ENCODE results near the gene EME1.

Gene EME1

GRCh38 chr17:50379351-50380132 is 6.5 kb downstream of the EME1 start:
- H3K79me2 ChIP-seq (ENCODE audit: insufficient read depth, low read length) = no peaks in the 10 kb centered on the region
- H3K9me2 ChIP-seq (ENCODE audit: low read depth, low read length) = no peaks in the 10 kb centered on the region
- H3K4me1 ChIP-seq (ENCODE audit: insufficient read depth, low read length, severe bottlenecking) = no peaks in the 10 kb centered on the region
- TF ChIP-seq, protein P1, sequence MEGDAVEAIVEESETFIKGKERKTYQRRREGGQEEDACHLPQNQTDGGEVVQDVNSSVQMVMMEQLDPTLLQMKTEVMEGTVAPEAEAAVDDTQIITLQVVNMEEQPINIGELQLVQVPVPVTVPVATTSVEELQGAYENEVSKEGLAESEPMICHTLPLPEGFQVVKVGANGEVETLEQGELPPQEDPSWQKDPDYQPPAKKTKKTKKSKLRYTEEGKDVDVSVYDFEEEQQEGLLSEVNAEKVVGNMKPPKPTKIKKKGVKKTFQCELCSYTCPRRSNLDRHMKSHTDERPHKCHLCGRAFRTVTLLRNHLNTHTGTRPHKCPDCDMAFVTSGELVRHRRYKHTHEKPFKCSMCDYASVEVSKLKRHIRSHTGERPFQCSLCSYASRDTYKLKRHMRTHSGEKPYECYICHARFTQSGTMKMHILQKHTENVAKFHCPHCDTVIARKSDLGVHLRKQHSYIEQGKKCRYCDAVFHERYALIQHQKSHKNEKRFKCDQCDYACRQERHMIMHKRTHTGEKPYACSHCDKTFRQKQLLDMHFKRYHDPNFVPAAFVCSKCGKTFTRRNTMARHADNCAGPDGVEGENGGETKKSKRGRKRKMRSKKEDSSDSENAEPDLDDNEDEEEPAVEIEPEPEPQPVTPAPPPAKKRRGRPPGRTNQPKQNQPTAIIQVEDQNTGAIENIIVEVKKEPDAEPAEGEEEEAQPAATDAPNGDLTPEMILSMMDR (IDR thresholded peaks at IDR 0.05; ENCODE audit: low read length) = no peak
- no peak for TF ChIP-seq EZH2 (IDR thresholded peaks at IDR 0.05; ENCODE audit: borderline replicate concordance, low read length)
- no peak overlapping the region for H3K27ac ChIP-seq (ENCODE audit: low read depth, low read length, poor library complexity, severe bottlenecking)
- no peaks in the 10 kb centered on the region for H3K27me3 ChIP-seq (ENCODE audit: insufficient read depth, low read length)
- H3K9me3 ChIP-seq (ENCODE audit: low read length) = no peaks in the 10 kb centered on the region
- peaks cover 62% of the 10 kb centered on the region for H3K36me3 ChIP-seq (ENCODE audit: insufficient read depth, low read length)
- H3K9ac ChIP-seq (ENCODE audit: low read length) = no peak overlapping the region
- no peak overlapping the region for H2AFZ ChIP-seq (ENCODE audit: low read length)
- H3F3A ChIP-seq (ENCODE audit: insufficient read depth, low read length) = no peaks in the 10 kb centered on the region
- no peak overlapping the region for H3K4me2 ChIP-seq (ENCODE audit: low read length)
- H4K20me1 ChIP-seq (ENCODE audit: insufficient read depth, low read length) = no peaks in the 10 kb centered on the region
- H3K4me3 ChIP-seq (ENCODE audit: low read depth, low read length, poor library complexity, severe bottlenecking) = no peak overlapping the region

GRCh38 chr17:50380369-50381259 is 7.6 kb downstream of the EME1 start:
- Histone ChIP-seq H3K36me3 (ENCODE audit: insufficient read depth, low read length) (peaks cover 72% of the 10 kb centered on the region), H2AFZ (ENCODE audit: low read length) (no peak overlapping the region), H3K4me1 (ENCODE audit: insufficient read depth, low read length, severe bottlenecking) (no peaks in the 10 kb centered on the region), H3K4me2 (ENCODE audit: low read length) (no peak overlapping the region), H3K79me2 (ENCODE audit: insufficient read depth, low read length) (no peaks in the 10 kb centered on the region), H3K4me3 (ENCODE audit: low read depth, low read length, poor library complexity, severe bottlenecking) (no peak overlapping the region), H3K27me3 (ENCODE audit: insufficient read depth, low read length) (no peaks in the 10 kb centered on the region), H3K9me2 (ENCODE audit: low read depth, low read length) (no peaks in the 10 kb centered on the region), H3F3A (ENCODE audit: insufficient read depth, low read length) (no peaks in the 10 kb centered on the region), H4K20me1 (ENCODE audit: insufficient read depth, low read length) (no peaks in the 10 kb centered on the region), H3K9me3 (ENCODE audit: low read length) (no peaks in the 10 kb centered on the region), H3K9ac (ENCODE audit: low read length) (no peak overlapping the region), H3K27ac (ENCODE audit: low read depth, low read length, poor library complexity, severe bottlenecking) (no peak overlapping the region)
- TF ChIP-seq EZH2 (IDR thresholded peaks at IDR 0.05; ENCODE audit: borderline replicate concordance, low read length) = no peak
- TF ChIP-seq, protein P1 (IDR thresholded peaks at IDR 0.05; ENCODE audit: low read length) = peak; percentile 21; the same call in 1 of the 2 replicates

- Histone ChIP-seq H3K27me3 (ENCODE audit: insufficient read depth, low read length) (no peaks in the 10 kb centered on the region), H3K9ac (ENCODE audit: low read length) (no peak overlapping the region), H3K27ac (ENCODE audit: low read depth, low read length, poor library complexity, severe bottlenecking) (no peak overlapping the region), H3K4me3 (ENCODE audit: low read depth, low read length, poor library complexity, severe bottlenecking) (no peak overlapping the region), H3K36me3 (ENCODE audit: insufficient read depth, low read length) (peaks cover 79% of the 10 kb centered on the region), H4K20me1 (ENCODE audit: insufficient read depth, low read length) (no peaks in the 10 kb centered on the region), H3K4me1 (ENCODE audit: insufficient read depth, low read length, severe bottlenecking) (no peaks in the 10 kb centered on the region), H3K9me2 (ENCODE audit: low read depth, low read length) (no peaks in the 10 kb centered on the region), H3K9me3 (ENCODE audit: low read length) (no peaks in the 10 kb centered on the region), H2AFZ (ENCODE audit: low read length) (no peak overlapping the region), H3F3A (ENCODE audit: insufficient read depth, low read length) (no peaks in the 10 kb centered on the region), H3K4me2 (ENCODE audit: low read length) (no peak overlapping the region), H3K79me2 (ENCODE audit: insufficient read depth, low read length) (no peaks in the 10 kb centered on the region)
- TF ChIP-seq EZH2 (IDR thresholded peaks at IDR 0.05; ENCODE audit: borderline replicate concordance, low read length) = no peak
- TF ChIP-seq, protein P1 (IDR thresholded peaks at IDR 0.05; ENCODE audit: low read length) = no peak
Observed at GRCh38 chr17:50381260-50381815, 8.3 kb downstream of the EME1 start.

Measured in OCI-LY1 (cell line).